ENCODE data around the gene ZDHHC7. TPM values are rescaled to one million over a fixed set of nuclear protein-coding genes. Genes with fewer than 3 reads are reported as not detected.

ZDHHC7 gene
- total RNA-seq, 1 donor from 2014 or later = 45.4 TPM

DNA sequence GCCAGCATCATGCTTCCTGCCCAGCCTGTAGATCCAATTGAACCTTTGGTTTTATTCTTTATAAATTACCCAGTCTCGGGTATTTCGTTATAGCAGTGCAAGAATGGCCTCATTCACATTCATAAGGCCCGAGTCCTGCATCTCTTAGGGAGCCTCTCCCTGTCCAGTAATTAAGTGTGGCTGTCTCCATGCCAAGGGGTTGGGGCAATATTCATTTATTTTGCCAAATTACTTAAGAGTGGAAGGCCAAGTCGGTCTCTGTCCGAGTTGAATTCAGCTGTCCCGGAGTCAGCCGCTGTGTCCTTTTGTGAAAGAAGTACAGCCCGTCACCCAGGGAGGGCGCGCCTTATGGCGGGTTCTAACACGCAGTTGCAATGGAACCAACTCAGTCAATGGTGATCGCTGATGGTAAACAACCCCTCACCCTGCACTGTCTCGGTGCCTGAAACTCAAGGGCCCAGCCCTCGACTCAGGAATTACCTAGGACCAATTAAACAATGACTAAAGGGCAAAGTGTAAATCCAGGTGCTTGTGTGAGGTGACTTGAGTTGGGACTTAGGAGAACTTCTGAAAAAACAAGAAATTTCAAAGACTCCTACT is 38.5 kb upstream of the ZDHHC7 start:
- Mint-ChIP-seq H3K9me3 (peaks cover 3% of the 10 kb centered on the region), H3K4me3 (no peak overlapping the region), H3K4me1 (peaks cover 19% of the 10 kb centered on the region), H3K27ac (no peak overlapping the region), H3K36me3 (no peaks in the 10 kb centered on the region), H3K27me3 (ENCODE audit: low read depth) (no peaks in the 10 kb centered on the region)
- TF ChIP-seq, protein P1, sequence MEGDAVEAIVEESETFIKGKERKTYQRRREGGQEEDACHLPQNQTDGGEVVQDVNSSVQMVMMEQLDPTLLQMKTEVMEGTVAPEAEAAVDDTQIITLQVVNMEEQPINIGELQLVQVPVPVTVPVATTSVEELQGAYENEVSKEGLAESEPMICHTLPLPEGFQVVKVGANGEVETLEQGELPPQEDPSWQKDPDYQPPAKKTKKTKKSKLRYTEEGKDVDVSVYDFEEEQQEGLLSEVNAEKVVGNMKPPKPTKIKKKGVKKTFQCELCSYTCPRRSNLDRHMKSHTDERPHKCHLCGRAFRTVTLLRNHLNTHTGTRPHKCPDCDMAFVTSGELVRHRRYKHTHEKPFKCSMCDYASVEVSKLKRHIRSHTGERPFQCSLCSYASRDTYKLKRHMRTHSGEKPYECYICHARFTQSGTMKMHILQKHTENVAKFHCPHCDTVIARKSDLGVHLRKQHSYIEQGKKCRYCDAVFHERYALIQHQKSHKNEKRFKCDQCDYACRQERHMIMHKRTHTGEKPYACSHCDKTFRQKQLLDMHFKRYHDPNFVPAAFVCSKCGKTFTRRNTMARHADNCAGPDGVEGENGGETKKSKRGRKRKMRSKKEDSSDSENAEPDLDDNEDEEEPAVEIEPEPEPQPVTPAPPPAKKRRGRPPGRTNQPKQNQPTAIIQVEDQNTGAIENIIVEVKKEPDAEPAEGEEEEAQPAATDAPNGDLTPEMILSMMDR (IDR thresholded peaks at IDR 0.05; ENCODE audit: unreplicated experiment) = no peak
- no peak for DNase-seq (ENCODE audit: low spot score in 2 of 2, unreplicated experiment in 2 of 2)

DNA sequence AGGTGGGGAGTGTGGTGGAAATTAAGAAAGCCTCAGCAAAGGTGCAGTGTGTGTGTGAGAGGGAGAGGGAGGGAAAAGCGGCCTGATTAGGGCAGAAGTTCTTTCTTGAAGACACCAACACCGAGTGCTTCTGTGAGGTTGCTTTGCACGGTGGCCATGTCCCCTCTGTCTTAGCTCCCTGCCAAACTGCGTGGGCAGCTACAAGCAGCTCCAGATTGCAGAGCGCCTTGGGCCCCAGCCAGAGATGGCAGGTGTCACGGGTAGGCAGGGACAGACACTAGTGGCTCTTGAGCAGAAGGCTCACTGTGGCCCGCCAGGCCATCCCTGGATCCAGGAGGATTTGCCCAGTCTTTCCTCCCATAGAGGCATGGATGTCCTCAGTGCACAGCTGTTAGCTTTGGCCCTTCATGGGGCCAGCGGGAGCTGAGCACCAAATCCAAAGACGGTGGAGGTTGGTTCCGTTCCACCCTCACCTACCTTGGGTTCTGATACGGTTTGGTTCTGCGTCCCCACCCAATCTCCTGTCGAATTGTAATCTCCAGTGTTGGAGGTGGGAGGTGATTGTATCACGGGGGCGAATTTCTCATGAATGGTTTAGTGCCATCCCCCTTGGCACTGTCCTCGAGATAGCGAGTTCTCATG is 37.7 kb upstream of the ZDHHC7 start:
- H3K4me1 Mint-ChIP-seq = peaks cover 19% of the 10 kb centered on the region
- H3K27ac Mint-ChIP-seq = no peak overlapping the region
- peaks cover 3% of the 10 kb centered on the region for H3K9me3 Mint-ChIP-seq
- no peaks in the 10 kb centered on the region for H3K27me3 Mint-ChIP-seq (ENCODE audit: low read depth)
- no peaks in the 10 kb centered on the region for H3K36me3 Mint-ChIP-seq
- TF ChIP-seq, protein P1 (IDR thresholded peaks at IDR 0.05; ENCODE audit: unreplicated experiment) = no peak
- DNase-seq (ENCODE audit: low spot score in 2 of 2, unreplicated experiment in 2 of 2) = no peak
- no peak overlapping the region for H3K4me3 Mint-ChIP-seq

DNA sequence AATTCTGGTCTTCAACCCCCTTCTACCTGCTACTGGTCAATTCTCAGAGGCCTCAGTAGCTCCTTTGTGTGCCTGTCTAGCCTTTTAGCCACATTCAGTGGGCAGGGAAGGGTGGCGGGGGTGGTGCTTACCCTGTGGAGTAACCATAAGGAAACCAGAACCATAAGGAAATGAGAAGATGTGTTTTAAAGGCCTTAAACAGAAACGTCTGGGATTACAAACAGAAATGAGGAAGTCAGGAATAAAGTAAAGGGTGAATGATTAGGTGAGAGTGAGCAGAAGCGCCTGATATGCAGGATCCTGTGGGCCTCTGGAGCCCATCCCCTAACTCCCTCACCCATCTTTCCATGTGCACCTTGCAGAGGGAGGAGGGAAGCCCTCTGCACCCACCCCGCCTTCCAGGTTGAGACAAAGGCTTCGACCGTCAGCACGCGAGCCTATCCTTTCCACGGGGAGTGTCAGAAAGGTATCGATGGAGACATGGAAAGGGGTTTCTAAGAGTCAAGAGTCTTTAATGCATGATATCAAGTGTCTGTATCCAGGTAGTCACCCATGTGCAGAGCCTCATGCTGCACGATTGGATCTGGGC is 36.6 kb upstream of the ZDHHC7 start:
- Mint-ChIP-seq H3K4me3 (no peak overlapping the region), H3K4me1 (peaks cover 19% of the 10 kb centered on the region), H3K27ac (no peak overlapping the region), H3K9me3 (peaks cover 3% of the 10 kb centered on the region), H3K27me3 (ENCODE audit: low read depth) (no peaks in the 10 kb centered on the region), H3K36me3 (no peaks in the 10 kb centered on the region)
- no peak for DNase-seq (ENCODE audit: low spot score in 2 of 2, unreplicated experiment in 2 of 2)
- TF ChIP-seq, protein P1 (IDR thresholded peaks at IDR 0.05; ENCODE audit: unreplicated experiment) = no peak

DNA sequence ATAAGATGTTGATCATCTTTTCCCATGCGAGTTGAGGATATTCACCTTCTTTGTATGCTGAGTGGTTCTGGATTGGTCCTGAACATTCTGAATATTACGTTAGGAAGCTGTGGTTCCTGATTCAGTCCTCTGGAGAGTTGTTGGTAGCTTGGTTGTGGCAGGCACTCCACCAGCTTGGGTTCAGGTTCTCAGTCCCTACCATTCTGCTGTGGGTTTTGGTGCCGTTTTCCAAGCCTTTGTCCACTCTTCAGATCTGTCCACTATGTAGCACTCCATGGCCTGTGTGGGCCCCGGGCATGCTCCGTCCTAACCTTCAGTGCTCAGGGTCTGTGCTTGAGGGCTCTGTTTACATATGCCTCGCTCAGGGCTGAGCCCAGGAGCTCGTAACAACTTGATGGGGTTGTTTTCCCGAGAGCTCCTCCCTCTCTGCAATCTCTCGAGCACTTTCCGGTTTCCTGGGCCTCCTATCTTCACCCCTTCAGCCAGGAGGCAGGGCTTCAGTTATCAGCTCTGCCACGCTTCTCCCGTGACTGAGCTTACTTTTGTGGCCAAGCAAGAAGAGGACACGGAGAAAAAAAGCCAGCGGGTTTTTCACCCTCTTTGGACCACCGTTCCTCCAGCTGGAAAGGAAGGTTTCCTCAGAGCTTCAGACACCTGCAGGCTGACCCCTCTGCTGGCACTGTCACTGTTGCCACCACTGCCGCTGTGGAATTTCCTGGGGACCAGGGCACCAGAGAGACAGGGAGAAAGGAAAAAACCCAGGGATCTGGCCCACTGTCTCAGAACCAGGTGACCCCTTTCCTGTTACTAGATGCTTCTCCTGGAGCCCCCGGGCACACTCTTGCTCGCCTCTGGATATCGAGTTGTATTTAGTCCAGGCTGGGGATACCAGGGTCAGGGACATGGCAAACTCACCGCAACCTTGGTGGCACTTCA is 35.9 kb upstream of the ZDHHC7 start:
- TF ChIP-seq, protein P1 (IDR thresholded peaks at IDR 0.05; ENCODE audit: unreplicated experiment) = no peak
- H3K36me3 Mint-ChIP-seq = no peaks in the 10 kb centered on the region
- no peak overlapping the region for H3K4me3 Mint-ChIP-seq
- H3K27me3 Mint-ChIP-seq (ENCODE audit: low read depth) = no peaks in the 10 kb centered on the region
- peak overlapping the region; percentile 33 for H3K27ac Mint-ChIP-seq
- H3K4me1 Mint-ChIP-seq = peaks cover 19% of the 10 kb centered on the region
- H3K9me3 Mint-ChIP-seq = peaks cover 3% of the 10 kb centered on the region
- no peak for DNase-seq (ENCODE audit: low spot score in 2 of 2, unreplicated experiment in 2 of 2)

DNA sequence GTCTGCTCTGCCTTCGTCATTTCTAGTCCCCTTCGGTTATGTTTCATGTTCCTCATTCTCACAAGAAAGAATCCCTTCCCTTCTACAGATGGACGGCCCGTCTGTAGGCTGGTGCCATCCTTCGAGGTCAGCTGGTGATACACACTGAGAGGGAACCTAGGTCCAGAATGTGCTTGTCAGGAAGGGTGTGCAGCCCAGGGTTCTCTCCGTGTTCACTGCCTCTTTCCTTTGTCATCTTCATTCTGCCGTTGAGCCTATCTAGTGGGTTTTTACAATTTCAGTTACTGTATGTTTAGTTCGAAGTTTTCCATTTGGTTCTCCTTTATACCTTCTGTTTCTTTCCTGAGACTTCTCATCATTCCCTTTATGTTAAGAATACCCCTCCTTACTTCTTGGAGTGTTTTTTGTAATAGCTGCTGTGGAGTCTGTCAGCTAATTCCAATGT is 35.2 kb upstream of the ZDHHC7 start:
- Mint-ChIP-seq H3K9me3 (peaks cover 3% of the 10 kb centered on the region), H3K36me3 (no peaks in the 10 kb centered on the region), H3K4me3 (no peak overlapping the region), H3K4me1 (peaks cover 18% of the 10 kb centered on the region), H3K27me3 (ENCODE audit: low read depth) (no peaks in the 10 kb centered on the region), H3K27ac (no peak overlapping the region)
- TF ChIP-seq, protein P1 (IDR thresholded peaks at IDR 0.05; ENCODE audit: unreplicated experiment) = no peak
- DNase-seq (ENCODE audit: low spot score in 2 of 2, unreplicated experiment in 2 of 2) = no peak
